Osteoblast (primary cell): ENCODE results near the gene PCDHGA9. TPM values are rescaled to one million over a fixed set of nuclear protein-coding genes. Genes with fewer than 3 reads are reported as not detected.
A peak's percentile ranks its signal among the peaks of the same experiment; 100 is the strongest.
"Not testable (repeated sequence)": the region's sequence is repeated elsewhere in the genome, so short reads cannot be mapped to it uniquely, and the experiment has no call there.

ENCODE experiments used
- DNase-seq: peaks from one replicate; pipeline ENCODE4 v3.0.0; 2011; ENCODE audit warnings: low spot score, mixed read lengths; ENCODE audit not compliant: insufficient read length; ENCODE audit errors: missing footprints
- H2AFZ ChIP-seq: 2 replicates; pipeline ENCODE4 v1.6.0; 2011; ENCODE audit warnings: mild to moderate bottlenecking, low read length
- H3K27ac ChIP-seq: 2 replicates; pipeline ENCODE4 v1.5.1; 2011; ENCODE audit warnings: mild to moderate bottlenecking, low read depth, low read length, moderate library complexity
- H3K27me3 ChIP-seq: 2 replicates; pipeline ENCODE4 v1.6.0; 2012; ENCODE audit warnings: mild to moderate bottlenecking, control low read depth, inconsistent platforms, low read length, moderate library complexity; ENCODE audit not compliant: insufficient read depth
- H3K36me3 ChIP-seq: 2 replicates; pipeline ENCODE4 v1.5.1; 2011; ENCODE audit warnings: mild to moderate bottlenecking, low read length, control low read depth, moderate library complexity; ENCODE audit not compliant: insufficient read depth
- H3K4me1 ChIP-seq: 2 replicates; pipeline ENCODE4 v1.5.1; 2011; ENCODE audit warnings: mild to moderate bottlenecking, low read length, control low read depth, moderate library complexity; ENCODE audit not compliant: insufficient read depth
- H3K4me2 ChIP-seq: 2 replicates; pipeline ENCODE4 v1.6.0; 2011; ENCODE audit warnings: mild to moderate bottlenecking, low read length; ENCODE audit not compliant: insufficient read depth
- H3K4me3 ChIP-seq: fragments of 200-600 bp; sonication (generic); 3 replicates; pipeline ENCODE4 v1.5.1; 2012; ENCODE audit warnings: mild to moderate bottlenecking, low read length, inconsistent platforms; ENCODE audit not compliant: insufficient read depth
- H3K79me2 ChIP-seq: 2 replicates; pipeline ENCODE4 v1.6.0; 2012; ENCODE audit warnings: mild to moderate bottlenecking, low read length, control low read depth, inconsistent platforms; ENCODE audit not compliant: insufficient read depth
- H3K9me3 ChIP-seq: 2 replicates; pipeline ENCODE4 v1.5.1; 2011; ENCODE audit warnings: low read depth, low read length, control low read depth
- H4K20me1 ChIP-seq: 2 replicates; pipeline ENCODE4 v1.6.0; 2012; ENCODE audit warnings: mild to moderate bottlenecking, low read length, control low read depth; ENCODE audit not compliant: insufficient read depth
- total RNA-seq: library from RNA; depleted of rRNA; stranded (reverse); fragments of >200 nt; gene quantifications from 2 replicates; pipeline ENCODE4 v1.2.3, GENCODE V29; 2012
- TF ChIP-seq, protein P1 (sequence below): IDR thresholded peaks from 2 replicates; pipeline ENCODE4 v1.5.1; 2011; ENCODE audit warnings: mild to moderate bottlenecking, low read depth, low read length, moderate library complexity; ENCODE audit errors: extremely low read depth

PCDHGA9 gene
- total RNA-seq, 1 donor, result 6.5 TPM

DNA sequence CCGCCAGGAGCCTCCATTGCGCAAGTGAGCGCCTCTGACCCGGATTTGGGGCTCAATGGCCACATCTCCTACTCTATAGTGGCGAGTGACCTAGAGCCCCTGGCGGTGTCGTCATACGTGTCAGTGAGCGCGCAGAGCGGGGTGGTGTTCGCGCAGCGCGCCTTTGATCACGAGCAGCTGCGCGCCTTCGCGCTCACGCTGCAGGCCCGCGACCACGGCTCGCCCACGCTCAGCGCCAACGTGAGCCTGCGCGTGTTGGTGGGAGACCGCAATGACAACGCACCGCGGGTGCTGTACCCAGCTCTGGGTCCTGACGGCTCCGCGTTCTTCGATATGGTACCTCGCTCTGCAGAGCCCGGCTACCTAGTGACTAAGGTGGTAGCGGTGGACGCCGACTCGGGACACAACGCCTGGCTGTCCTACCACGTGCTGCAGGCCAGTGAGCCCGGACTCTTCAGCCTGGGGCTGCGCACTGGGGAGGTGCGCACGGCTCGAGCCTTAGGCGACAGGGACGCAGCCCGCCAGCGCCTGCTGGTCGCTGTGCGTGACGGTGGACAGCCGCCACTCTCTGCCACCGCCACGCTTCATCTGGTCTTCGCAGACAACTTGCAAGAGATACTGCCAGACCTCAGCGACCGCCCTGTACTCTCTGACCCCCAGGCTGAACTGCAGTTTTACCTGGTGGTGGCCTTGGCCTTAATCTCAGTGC lies 7.2 kb downstream of the PCDHGA9 start:
- H3K27ac ChIP-seq, result no peak overlapping the region
- no peak overlapping the region for H3K4me3 ChIP-seq
- peaks cover 3% of the 10 kb centered on the region for H4K20me1 ChIP-seq
- H3K79me2 ChIP-seq, result no peaks in the 10 kb centered on the region
- peaks cover 11% of the 10 kb centered on the region for H3K27me3 ChIP-seq
- no peaks in the 10 kb centered on the region for H3K4me1 ChIP-seq
- peaks cover 3% of the 10 kb centered on the region for H3K9me3 ChIP-seq
- H2AFZ ChIP-seq, result no peak overlapping the region
- TF ChIP-seq, protein P1, sequence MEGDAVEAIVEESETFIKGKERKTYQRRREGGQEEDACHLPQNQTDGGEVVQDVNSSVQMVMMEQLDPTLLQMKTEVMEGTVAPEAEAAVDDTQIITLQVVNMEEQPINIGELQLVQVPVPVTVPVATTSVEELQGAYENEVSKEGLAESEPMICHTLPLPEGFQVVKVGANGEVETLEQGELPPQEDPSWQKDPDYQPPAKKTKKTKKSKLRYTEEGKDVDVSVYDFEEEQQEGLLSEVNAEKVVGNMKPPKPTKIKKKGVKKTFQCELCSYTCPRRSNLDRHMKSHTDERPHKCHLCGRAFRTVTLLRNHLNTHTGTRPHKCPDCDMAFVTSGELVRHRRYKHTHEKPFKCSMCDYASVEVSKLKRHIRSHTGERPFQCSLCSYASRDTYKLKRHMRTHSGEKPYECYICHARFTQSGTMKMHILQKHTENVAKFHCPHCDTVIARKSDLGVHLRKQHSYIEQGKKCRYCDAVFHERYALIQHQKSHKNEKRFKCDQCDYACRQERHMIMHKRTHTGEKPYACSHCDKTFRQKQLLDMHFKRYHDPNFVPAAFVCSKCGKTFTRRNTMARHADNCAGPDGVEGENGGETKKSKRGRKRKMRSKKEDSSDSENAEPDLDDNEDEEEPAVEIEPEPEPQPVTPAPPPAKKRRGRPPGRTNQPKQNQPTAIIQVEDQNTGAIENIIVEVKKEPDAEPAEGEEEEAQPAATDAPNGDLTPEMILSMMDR, result no peak
- H3K36me3 ChIP-seq, result no peaks in the 10 kb centered on the region
- H3K4me2 ChIP-seq, result no peak overlapping the region
- no peak for DNase-seq

DNA sequence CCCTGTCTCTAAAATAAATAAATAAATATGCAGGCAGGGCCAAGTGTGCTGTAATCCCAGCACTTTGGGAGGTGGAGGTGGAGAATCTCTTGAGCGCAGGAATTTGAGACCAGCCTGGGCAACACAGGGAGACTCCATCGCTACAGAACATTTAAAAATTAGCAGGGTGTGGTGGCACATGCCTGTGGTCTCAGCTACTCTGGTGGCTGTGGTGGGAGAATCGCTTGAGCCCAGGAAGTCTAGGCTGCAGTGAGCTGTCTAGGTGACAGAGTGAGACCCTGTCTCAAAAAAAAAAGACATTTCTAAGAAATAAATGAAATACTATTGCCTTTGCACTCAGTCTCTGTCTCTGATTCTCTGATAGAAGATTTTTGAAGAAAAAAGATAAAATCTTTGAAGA lies 9.0 kb downstream of the PCDHGA9 start:
- Histone ChIP-seq H3K36me3 (no peaks in the 10 kb centered on the region), H3K4me1 (no peaks in the 10 kb centered on the region), H3K9me3 (peaks cover 3% of the 10 kb centered on the region), H3K27me3 (peaks cover 11% of the 10 kb centered on the region), H3K79me2 (no peaks in the 10 kb centered on the region), H3K27ac (no peak overlapping the region), H3K4me3 (no peak overlapping the region), H2AFZ (no peak overlapping the region), H3K4me2 (no peak overlapping the region), H4K20me1 (no peaks in the 10 kb centered on the region)
- DNase-seq, result no peak
- TF ChIP-seq, protein P1, result no peak

DNA sequence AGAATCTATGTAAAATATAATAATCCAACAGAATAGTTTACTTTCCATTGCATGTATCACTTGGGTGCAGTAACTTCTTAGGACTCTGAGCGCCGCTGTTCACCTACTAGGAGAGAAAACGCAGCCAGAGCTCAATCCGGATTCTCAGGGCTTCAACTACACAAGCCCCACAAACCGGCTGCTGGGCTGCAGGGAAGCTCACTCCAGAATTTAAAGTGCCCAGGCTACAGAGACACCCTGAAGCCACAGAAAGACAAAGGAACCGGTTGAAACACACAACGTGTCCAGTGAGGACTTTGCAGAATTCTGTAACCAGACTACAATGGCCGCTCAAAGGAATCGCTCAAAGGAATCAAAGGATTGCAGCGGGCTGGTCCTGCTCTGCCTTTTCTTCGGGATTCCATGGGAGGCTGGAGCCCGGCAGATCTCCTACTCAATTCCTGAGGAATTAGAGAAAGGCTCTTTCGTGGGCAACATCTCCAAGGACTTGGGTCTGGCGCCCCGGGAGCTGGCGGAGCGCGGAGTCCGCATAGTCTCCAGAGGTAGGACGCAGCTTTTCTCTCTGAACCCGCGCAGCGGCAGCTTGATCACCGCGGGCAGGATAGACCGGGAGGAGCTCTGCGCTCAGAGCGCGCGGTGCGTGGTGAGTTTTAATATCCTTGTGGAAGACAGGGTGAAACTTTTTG lies 10.4 kb downstream of the PCDHGA9 start, which contains the start of gene PCDHGA10:
Gene PCDHGA10, plus strand, starts transcription at position 134 of the 686 bp plus-strand sequence. Its CDS starts 189 bp downstream, at position 323.
- H3K27ac ChIP-seq, result no peak within 1 kb of the TSS
- peak within 1 kb of the TSS; percentile 80 for H3K4me2 ChIP-seq
- H3K79me2 ChIP-seq, result no peaks in the 10 kb centered on the region
- H3K27me3 ChIP-seq, result peaks cover 11% of the 10 kb centered on the region
- TF ChIP-seq, protein P1, result peak; percentile 79
- no peaks in the 10 kb centered on the region for H4K20me1 ChIP-seq
- no peaks in the 10 kb centered on the region for H3K36me3 ChIP-seq
- peak within 1 kb of the TSS; percentile 68 for H3K4me3 ChIP-seq
- peaks cover 3% of the 10 kb centered on the region for H3K9me3 ChIP-seq
- H3K4me1 ChIP-seq, result no peaks in the 10 kb centered on the region
- peak within 1 kb of the TSS; percentile 71 for H2AFZ ChIP-seq
- peak; percentile 94 for DNase-seq

DNA sequence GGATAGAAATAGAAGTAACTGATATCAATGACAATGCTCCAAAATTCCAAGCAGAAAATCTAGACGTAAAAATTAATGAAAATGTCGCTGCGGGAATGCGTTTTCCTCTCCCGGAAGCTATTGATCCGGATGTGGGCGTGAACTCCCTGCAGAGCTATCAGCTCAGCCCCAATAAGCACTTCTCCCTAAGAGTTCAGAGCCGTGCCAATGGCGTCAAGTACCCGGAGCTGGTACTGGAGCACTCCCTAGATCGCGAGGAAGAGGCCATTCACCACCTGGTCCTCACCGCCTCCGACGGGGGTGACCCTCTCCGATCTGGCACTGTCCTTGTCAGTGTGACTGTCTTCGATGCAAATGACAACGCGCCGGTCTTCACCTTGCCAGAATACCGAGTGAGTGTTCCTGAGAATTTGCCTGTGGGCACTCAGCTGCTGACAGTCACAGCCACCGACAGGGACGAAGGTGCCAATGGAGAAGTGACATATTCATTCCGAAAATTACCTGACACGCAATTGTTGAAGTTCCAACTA lies 11.0 kb downstream of the PCDHGA9 start:
- Histone ChIP-seq H3K36me3 (no peaks in the 10 kb centered on the region), H3K4me2 (peak overlapping the region; percentile 80), H3K9me3 (peaks cover 3% of the 10 kb centered on the region), H3K4me3 (peak overlapping the region; percentile 68), H3K4me1 (no peaks in the 10 kb centered on the region), H4K20me1 (no peaks in the 10 kb centered on the region), H3K79me2 (no peaks in the 10 kb centered on the region), H2AFZ (peak overlapping the region; percentile 71), H3K27me3 (peaks cover 11% of the 10 kb centered on the region), H3K27ac (no peak overlapping the region)
- no peak for DNase-seq
- TF ChIP-seq, protein P1, result no peak

DNA sequence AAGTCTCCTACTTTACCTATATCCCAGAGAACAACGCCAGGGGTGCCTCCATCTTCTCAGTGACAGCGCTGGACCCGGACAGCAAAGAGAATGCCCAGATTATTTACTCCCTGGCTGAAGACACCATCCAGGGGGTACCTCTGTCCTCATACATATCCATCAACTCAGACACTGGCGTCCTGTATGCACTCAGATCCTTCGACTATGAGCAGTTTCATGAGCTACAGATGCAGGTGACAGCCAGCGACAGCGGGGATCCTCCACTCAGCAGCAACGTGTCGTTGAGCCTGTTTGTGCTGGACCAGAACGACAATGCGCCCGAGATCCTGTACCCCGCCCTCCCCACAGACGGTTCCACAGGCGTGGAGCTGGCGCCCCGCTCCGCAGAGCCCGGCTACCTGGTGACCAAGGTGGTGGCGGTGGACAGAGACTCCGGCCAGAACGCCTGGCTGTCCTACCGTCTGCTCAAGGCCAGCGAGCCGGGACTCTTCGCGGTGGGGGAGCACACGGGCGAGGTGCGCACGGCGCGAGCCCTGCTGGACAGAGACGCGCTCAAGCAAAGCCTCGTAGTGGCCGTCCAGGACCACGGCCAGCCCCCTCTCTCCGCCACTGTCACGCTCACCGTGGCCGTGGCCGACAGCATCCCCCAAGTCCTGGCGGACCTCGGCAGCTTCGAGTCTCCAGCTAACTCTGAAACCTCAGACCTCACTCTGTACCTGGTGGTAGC lies 12.1 kb downstream of the PCDHGA9 start:
- not testable (repeated sequence) for H3K79me2 ChIP-seq, H2AFZ ChIP-seq, H3K27me3 ChIP-seq, H3K36me3 ChIP-seq, H3K4me1 ChIP-seq, H3K9me3 ChIP-seq, DNase-seq, H3K4me2 ChIP-seq, H4K20me1 ChIP-seq, H3K4me3 ChIP-seq, H3K27ac ChIP-seq
